Measurements from ENCODE around the gene LCN1. TPM values are rescaled to one million over a fixed set of nuclear protein-coding genes. Genes with fewer than 3 reads are reported as not detected.

The LCN1 gene
- total and polyA plus RNA-seq, 2 of the 8 experiments (the other 6 are each of a cell fraction or from before 2014, with no cell fraction given): not detected

DNA sequence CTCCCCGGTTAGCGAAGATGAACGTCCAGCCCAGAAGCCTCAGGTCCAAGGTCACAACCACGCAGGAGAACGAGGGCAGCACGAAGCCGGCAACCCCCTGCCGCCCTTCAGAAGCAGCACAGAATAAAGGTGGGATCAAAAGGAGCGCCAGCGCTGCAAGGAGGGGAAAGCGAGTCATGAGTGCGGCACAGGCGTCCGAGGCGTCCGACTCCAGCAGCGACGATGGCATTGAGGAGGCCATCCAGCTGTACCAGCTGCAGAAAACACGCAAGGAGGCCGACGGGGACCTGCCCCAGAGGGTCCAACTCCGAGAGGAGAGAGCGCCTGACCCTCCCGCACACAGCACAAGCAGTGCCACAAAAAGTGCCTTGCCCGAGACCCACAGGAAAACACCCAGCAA, 35.9 kb upstream of the LCN1 start:
- Histone ChIP-seq H4K91ac (replicated peaks; ENCODE audit: insufficient read length, low read length) (no peak overlapping the region), H3K4me1 (replicated peaks in 1 of 4; ENCODE audit: control insufficient read depth in 3 of 4, insufficient read depth in 4 of 4, low read length in 3 of 4) (peaks cover 0 to 6% (median 2%) of the 10 kb centered on the region in 4 experiments; a peak in 6 of 7 replicates), H3K14ac (ENCODE audit: insufficient read length) (no peak overlapping the region), H2AK5ac (ENCODE audit: low read depth, low read length) (no peak overlapping the region), H2BK120ac (replicated peaks; ENCODE audit: low read depth, low read length) (no peak overlapping the region), H3K9me3 (ENCODE audit: insufficient read depth in 2 of 2, low read depth in 1 of 2, low read length in 1 of 2) (no peaks in the 10 kb centered on the region), H3K23ac (ENCODE audit: insufficient read length) (no peak overlapping the region), H4K8ac (ENCODE audit: extremely low read depth, insufficient read depth, low read length) (no peak overlapping the region), H3K23me2 (ENCODE audit: low read depth, low read length) (peaks cover 3% of the 10 kb centered on the region; the same call in 1 of the 2 replicates), H2AFZ (ENCODE audit: low read length) (no peak overlapping the region), H3K18ac (ENCODE audit: extremely low read depth, low read length) (no peak overlapping the region), H3K79me1 (ENCODE audit: low read depth, low read length) (peaks cover 4% of the 10 kb centered on the region; the same call in 1 of the 2 replicates), H3K79me2 (ENCODE audit: control insufficient read depth in 1 of 2, insufficient read depth in 2 of 2, low read length in 2 of 2) (peaks cover 3 to 20% of the 10 kb centered on the region in 2 experiments; a peak in 2 of 4 replicates), H2BK12ac (ENCODE audit: low read depth, low read length) (no peak overlapping the region), H3K27ac (ENCODE audit: low read depth, low read length) (no peak overlapping the region), H4K5ac (ENCODE audit: insufficient read length, low read depth, low read length) (no peak overlapping the region), H4K20me1 (replicated peaks in 1 of 2; ENCODE audit: control insufficient read depth in 1 of 2, insufficient read depth in 2 of 2, low read length in 2 of 2) (peaks cover 9 to 10% of the 10 kb centered on the region in 2 experiments), H3K27me3 (replicated peaks in 1 of 4; ENCODE audit: control insufficient read depth in 3 of 4, extremely low read depth in 1 of 4, insufficient read depth in 3 of 4, low read length in 3 of 4) (no peaks in the 10 kb centered on the region; a peak in 1 of 7 replicates), H3K36me3 (ENCODE audit: control insufficient read depth in 2 of 4, insufficient read depth in 4 of 4, low read length in 3 of 4) (peaks cover 17 to 50% (median 42%) of the 10 kb centered on the region in 4 experiments), H2BK5ac (ENCODE audit: low read depth, low read length) (no peak overlapping the region), H3K4me2 (ENCODE audit: insufficient read depth in 1 of 2, low read depth in 2 of 2, low read length in 2 of 2) (no peak overlapping the region), H3K4ac (replicated peaks; ENCODE audit: insufficient read length, low read depth, low read length) (no peak overlapping the region), H2BK15ac (ENCODE audit: low read length) (no peak overlapping the region), H3K4me3 (ENCODE audit: extremely low read depth in 1 of 4, insufficient read depth in 2 of 4, low read depth in 3 of 4, low read length in 4 of 4) (no peak overlapping the region), H3K56ac (replicated peaks; ENCODE audit: insufficient read length, low read depth, low read length) (no peak overlapping the region), H2BK20ac (ENCODE audit: low read length) (no peak overlapping the region), H3K9ac (replicated peaks in 1 of 4; ENCODE audit: extremely low read depth in 1 of 4, low read depth in 3 of 4, low read length in 3 of 4) (no peak overlapping the region)
- TF ChIP-seq RNF2 (IDR thresholded peaks at IDR 0.05; ENCODE audit: borderline replicate concordance, low read depth, low read length, missing control alignments, poor library complexity, severe bottlenecking) (no peak), SIX5 (IDR thresholded peaks at IDR 0.05; ENCODE audit: low read depth, low read length) (no peak), JUND (IDR thresholded peaks at IDR 0.05; ENCODE audit: low read length) (no peak), POLR2AphosphoS5 (IDR thresholded peaks at IDR 0.05; ENCODE audit: low read depth, low read length) (no peak), CEBPB (IDR thresholded peaks at IDR 0.05; ENCODE audit: low read depth, low read length) (no peak), SP4 (IDR thresholded peaks at IDR 0.05; ENCODE audit: low read length) (no peak), MAFK (IDR thresholded peaks at IDR 0.05; ENCODE audit: low read depth, low read length) (no peak), SIN3A (conservative IDR thresholded peaks at IDR 0.05 in 1 of 2, IDR thresholded peaks at IDR 0.05 in 1 of 2; ENCODE audit: low read depth in 1 of 2, low read length in 2 of 2) (no peak), NANOG (IDR thresholded peaks at IDR 0.05; ENCODE audit: insufficient read depth, low read depth, low read length, poor library complexity, severe bottlenecking) (no peak), TBP (IDR thresholded peaks at IDR 0.05; ENCODE audit: low read depth, low read length) (no peak)
- TF ChIP-seq, protein P1, sequence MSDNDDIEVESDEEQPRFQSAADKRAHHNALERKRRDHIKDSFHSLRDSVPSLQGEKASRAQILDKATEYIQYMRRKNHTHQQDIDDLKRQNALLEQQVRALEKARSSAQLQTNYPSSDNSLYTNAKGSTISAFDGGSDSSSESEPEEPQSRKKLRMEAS (IDR thresholded peaks at IDR 0.05): no peak
- FAIRE-seq: no peak
- ChIA-PET POLR2A (ENCODE audit: partially characterized antibody) (interaction anchor here (1.4 kb wide), 1 partner anchor 30 kb away, joined by 3 read pairs; no protein-coding TSS in a partner anchor), CTCF (ENCODE audit: partially characterized antibody) (no interaction called here)
- no peak for DNase-seq (ENCODE audit: low read depth in 1 of 2, low spot score in 2 of 2)
- 90% methylated on average over 24 of the region's 25 CpGs; no CpG with 5 or more reads in 1 of the 2 experiments for WGBS, 2 experiments (ENCODE audit: extremely low coverage in 1 of 2, insufficient coverage in 1 of 2, insufficient read length in 1 of 2, insufficient replicate concordance in 2 of 2, low coverage in 1 of 2, low lambda C conversion rate in 2 of 2, missing lambda C conversion rate in 1 of 2)

Measured in H1 (cell line).